ENCODE data around the gene FAM90A1.
"Not testable (repeated sequence)": the region's sequence is repeated elsewhere in the genome, so short reads cannot be mapped to it uniquely, and the experiment has no call there.

FAM90A1 gene

GRCh38 chr12:8233300-8233855 is 6.0 kb upstream of the FAM90A1 start:
- not testable (repeated sequence) for DNase-seq

- peak; percentile 90 for DNase-seq
Observed at GRCh38 chr12:8231666-8232608, 4.5 kb upstream of the FAM90A1 start.

GRCh38 chr12:8231049-8231448 is 3.6 kb upstream of the FAM90A1 start:
- not testable (repeated sequence) for DNase-seq

- DNase-seq: not testable (repeated sequence)
Observed at GRCh38 chr12:8229486-8229885, 2.1 kb upstream of the FAM90A1 start.

GRCh38 chr12:8228607-8229006 is 1.2 kb upstream of the FAM90A1 start:
- not testable (repeated sequence) for DNase-seq

GRCh38 chr12:8227732-8228077 is 287 bp upstream of the FAM90A1 start:
- not testable (repeated sequence) for DNase-seq

- DNase-seq: no peak
Observed at GRCh38 chr12:8226355-8226754, 1.1 kb downstream of the FAM90A1 start.

GRCh38 chr12:8224782-8225181 is 2.6 kb downstream of the FAM90A1 start:
- not testable (repeated sequence) for DNase-seq

- DNase-seq: not testable (repeated sequence)
Observed at GRCh38 chr12:8223646-8224045, 3.8 kb downstream of the FAM90A1 start.

GRCh38 chr12:8222303-8222702 is 5.1 kb downstream of the FAM90A1 start:
- not testable (repeated sequence) for DNase-seq

- not testable (repeated sequence) for DNase-seq
Observed at GRCh38 chr12:8221844-8222243, 5.6 kb downstream of the FAM90A1 start.

GRCh38 chr12:8221375-8221774 is 6.0 kb downstream of the FAM90A1 start:
- not testable (repeated sequence) for DNase-seq

- DNase-seq: not testable (repeated sequence)
Observed at GRCh38 chr12:8218711-8219382, 8.6 kb downstream of the FAM90A1 start.

- not testable (repeated sequence) for DNase-seq
Observed at GRCh38 chr12:8197685-8198308, 29.6 kb downstream of the FAM90A1 start.

GRCh38 chr12:8188088-8188487 is 39.3 kb downstream of the FAM90A1 start:
- DNase-seq: not testable (repeated sequence)

- DNase-seq: not testable (repeated sequence)
Observed at GRCh38 chr12:8184206-8184605, 43.2 kb downstream of the FAM90A1 start.

- DNase-seq: not testable (repeated sequence)
Observed at GRCh38 chr12:8183346-8183745, 44.1 kb downstream of the FAM90A1 start.

- not testable (repeated sequence) for DNase-seq
Observed at GRCh38 chr12:8182923-8183322, 44.5 kb downstream of the FAM90A1 start.

GRCh38 chr12:8181271-8181670 is 46.1 kb downstream of the FAM90A1 start:
- not testable (repeated sequence) for DNase-seq

- DNase-seq: peak; percentile 89
Observed at GRCh38 chr12:8179989-8180585, 47.3 kb downstream of the FAM90A1 start.

GRCh38 chr12:8172911-8173310 is 54.5 kb downstream of the FAM90A1 start:
- not testable (repeated sequence) for DNase-seq
